GM13977 (cell line): ENCODE results near the gene TTC12.

ENCODE experiments used
- DNase-seq: peaks from one replicate; pipeline ENCODE4 v3.0.0; 2012; ENCODE audit warnings: low spot score
- in situ Hi-C: fragments of 300-500 bp; cut with MboI; formaldehyde crosslinking; loops from one replicate; pipeline ENCODE4 v1.12.0; 2022; ENCODE audit warnings: low sequenced_read_pairs, low pct_unique_long_range_greater_than_20kb, mixed read lengths, inconsistent platforms; ENCODE audit not compliant: unreplicated experiment
- TF ChIP-seq, protein P1 (sequence below): IDR thresholded peaks from 2 replicates; pipeline ENCODE4 v1.5.1; 2012; ENCODE audit warnings: mild to moderate bottlenecking, control low read depth; ENCODE audit not compliant: insufficient read depth; ENCODE audit errors: extremely low read depth, missing control alignments

The TTC12 gene

DNA sequence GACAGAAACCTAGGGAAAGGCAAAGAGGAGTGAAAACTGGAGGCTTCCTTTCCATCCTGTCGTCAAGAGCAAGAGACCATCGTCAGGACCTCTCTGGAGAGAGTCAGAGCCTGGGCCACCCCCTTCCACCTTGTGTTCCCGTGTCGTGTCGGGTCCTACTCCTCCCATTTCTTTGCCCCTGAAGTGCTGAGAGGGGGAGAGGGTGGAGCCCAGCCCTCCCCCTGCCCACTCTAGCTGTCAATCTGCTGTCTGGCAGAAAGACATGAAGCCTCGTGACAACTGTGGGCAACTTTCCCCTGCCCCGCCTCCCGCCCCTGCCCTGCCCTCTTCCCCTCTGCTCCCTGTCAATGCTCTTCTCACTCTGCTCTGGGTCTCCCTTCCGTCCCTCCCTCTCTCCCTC lies 93.8 kb downstream of the TTC12 start:
- TF ChIP-seq, protein P1, sequence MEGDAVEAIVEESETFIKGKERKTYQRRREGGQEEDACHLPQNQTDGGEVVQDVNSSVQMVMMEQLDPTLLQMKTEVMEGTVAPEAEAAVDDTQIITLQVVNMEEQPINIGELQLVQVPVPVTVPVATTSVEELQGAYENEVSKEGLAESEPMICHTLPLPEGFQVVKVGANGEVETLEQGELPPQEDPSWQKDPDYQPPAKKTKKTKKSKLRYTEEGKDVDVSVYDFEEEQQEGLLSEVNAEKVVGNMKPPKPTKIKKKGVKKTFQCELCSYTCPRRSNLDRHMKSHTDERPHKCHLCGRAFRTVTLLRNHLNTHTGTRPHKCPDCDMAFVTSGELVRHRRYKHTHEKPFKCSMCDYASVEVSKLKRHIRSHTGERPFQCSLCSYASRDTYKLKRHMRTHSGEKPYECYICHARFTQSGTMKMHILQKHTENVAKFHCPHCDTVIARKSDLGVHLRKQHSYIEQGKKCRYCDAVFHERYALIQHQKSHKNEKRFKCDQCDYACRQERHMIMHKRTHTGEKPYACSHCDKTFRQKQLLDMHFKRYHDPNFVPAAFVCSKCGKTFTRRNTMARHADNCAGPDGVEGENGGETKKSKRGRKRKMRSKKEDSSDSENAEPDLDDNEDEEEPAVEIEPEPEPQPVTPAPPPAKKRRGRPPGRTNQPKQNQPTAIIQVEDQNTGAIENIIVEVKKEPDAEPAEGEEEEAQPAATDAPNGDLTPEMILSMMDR, result no peak
- DNase-seq, result no peak
- in situ Hi-C loops, result no loop called here

DNA sequence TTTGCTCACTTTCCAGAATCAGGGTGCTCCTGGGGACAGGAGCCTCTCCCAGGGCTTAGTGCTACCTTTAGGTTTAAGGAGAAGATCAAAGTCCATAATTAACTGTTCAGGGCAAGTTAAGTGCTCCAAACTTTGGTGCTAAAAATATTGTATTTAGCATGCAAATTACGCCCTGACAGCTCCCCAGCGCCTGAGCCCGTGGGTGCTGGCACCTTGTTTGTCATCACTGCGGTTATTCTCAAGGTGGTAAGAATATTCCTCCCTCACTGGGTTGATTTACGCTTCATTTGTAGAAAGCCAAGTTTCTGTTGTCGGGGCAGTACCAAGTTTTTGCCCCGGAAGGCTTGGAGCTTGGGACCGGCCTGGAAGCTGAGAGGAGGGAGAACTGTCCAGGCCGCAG lies 94.5 kb downstream of the TTC12 start:
- DNase-seq, result no peak
- in situ Hi-C loops, result no loop called here
- TF ChIP-seq, protein P1, result no peak

DNA sequence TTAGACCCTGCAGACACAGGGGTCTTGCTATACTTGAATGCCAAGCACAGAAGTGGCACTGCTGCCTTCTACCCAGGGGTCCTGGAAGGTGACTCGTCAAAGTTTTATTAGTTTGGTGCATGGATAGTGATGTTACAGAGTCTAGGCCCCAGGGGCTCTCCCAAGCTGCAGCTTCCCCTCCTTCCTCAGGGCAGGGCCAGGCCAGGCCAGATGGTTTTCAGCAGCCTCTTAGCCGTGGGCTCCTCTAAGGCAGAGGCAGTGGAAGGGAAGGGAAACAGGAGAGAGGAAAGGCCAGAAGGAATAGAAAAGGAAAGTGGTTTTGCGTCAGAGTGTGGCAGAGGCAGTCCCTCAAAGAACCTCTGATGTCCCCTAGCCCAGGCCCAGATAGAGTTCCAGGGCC lies 95.1 kb downstream of the TTC12 start:
- TF ChIP-seq, protein P1, result no peak
- in situ Hi-C loops, result no loop called here
- no peak for DNase-seq

DNA sequence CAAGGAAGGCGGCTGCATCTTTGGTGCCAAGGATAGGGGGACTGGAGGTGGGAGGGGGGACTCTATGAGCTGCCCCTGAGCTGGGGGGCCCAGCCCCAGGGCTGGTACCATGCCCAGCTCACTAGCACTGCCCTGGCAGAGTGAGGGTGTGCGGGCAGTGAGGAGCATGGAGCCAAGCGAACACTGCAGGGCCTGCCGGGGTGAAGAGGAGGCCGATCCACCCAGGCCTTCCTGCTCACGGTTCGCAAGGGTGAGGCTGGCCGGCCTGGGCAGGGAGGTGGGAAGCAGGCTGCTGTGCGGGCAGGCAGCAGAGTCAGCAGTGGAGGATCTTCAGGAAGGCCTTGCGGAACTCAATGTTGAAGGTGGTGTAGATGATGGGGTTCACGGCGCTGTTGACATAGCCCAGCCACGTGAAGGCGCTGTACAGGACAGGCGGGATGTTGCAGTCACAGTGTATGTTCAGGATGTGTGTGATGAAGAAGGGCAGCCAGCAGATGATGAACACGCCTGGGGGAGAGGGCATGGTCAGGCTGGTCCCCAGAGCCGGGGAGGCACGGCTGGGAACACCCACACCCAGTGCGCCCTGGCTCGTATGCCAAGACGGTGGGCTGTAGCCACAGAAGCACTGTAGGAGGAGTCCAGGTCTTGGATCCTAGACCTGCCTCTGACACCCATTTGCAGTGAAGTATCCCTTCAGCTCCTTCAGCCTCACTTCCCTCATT lies 96.2 kb downstream of the TTC12 start:
- no peak for DNase-seq
- TF ChIP-seq, protein P1, result no peak
- in situ Hi-C loops, result no loop called here

DNA sequence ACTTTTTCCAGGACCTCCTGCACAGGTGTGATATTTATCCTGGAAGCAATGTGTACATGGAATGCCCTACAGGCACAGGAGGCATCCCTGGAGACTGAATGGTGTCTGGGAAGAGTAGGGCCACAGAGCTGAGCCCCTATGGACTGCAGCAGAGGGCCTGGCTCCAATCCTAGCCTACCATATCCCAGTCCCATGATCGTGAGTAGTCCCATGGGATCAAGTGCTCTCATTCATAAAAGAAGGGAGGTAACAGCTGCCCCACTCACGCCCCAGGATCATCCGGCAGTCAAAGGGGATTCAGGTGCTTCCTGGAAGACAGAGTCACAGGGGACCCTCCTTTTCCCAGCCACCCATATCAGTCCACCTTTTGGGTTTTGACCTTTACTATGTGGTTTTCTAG lies 97.2 kb downstream of the TTC12 start:
- in situ Hi-C loops, result no loop called here
- TF ChIP-seq, protein P1, result no peak
- DNase-seq, result no peak

DNA sequence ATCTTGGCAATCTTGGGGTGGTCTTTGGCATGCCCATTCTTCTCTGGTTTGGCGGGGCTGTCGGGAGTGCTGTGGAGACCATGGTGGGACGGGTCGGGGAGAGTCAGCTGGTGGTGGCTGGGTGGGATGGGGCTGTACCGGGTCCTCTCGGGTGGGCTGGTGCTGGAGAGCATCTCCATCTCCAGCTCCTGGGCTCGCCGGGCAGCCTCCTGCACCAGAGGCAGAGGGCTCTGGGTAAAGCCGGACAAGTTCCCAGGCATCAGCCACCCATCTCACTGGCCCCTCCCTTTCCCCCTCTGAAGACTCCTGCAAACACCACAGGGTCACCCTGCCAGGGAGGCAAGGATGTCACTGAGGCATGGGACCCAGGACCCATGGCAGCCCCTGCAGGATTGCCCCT lies 98.3 kb downstream of the TTC12 start:
- in situ Hi-C loops, result no loop called here
- DNase-seq, result no peak
- TF ChIP-seq, protein P1, result no peak
